RWPE2 (cell line): Measurements from ENCODE around the gene NOL4L.

ENCODE experiments used
- ATAC-seq: fragments of 200-7000 bp; cut with Tn5 transposase; 3 replicates; pipeline ENCODE4 v1.9.1; 2021; ENCODE audit warnings: low read depth
- DNase-seq: peaks from one replicate; pipeline ENCODE4 v3.0.0-alpha.2; 2020; ENCODE audit warnings: low spot score
- H3K27ac ChIP-seq: fragments of 450-650 bp; 2 replicates; pipeline ENCODE4 v1.5.1; 2017; ENCODE audit warnings: mild to moderate bottlenecking; ENCODE audit not compliant: poor library complexity, severe bottlenecking
- H3K27me3 ChIP-seq: fragments of 250-450 bp; sonication (Bioruptor Pico); 2 replicates; pipeline ENCODE4 v1.5.1; 2021; ENCODE audit warnings: mild to moderate bottlenecking, moderate library complexity; ENCODE audit not compliant: insufficient read depth, poor library complexity, severe bottlenecking
- H3K36me3 ChIP-seq: fragments of 250-450 bp; sonication (Bioruptor Pico); 2 replicates; pipeline ENCODE4 v1.5.1; 2020; ENCODE audit warnings: low read depth, mild to moderate bottlenecking, moderate library complexity
- H3K4me1 ChIP-seq: fragments of 250-450 bp; sonication (Bioruptor Pico); 2 replicates; pipeline ENCODE4 v1.5.1; 2021; ENCODE audit warnings: mild to moderate bottlenecking, moderate library complexity; ENCODE audit not compliant: insufficient read depth, poor library complexity, severe bottlenecking
- H3K4me3 ChIP-seq: fragments of 250-450 bp; sonication (Bioruptor Pico); 2 replicates; pipeline ENCODE4 v1.5.1; 2021; ENCODE audit warnings: mild to moderate bottlenecking, moderate library complexity; ENCODE audit not compliant: severe bottlenecking
- H3K9me3 ChIP-seq: fragments of 250-450 bp; sonication (Bioruptor Pico); 2 replicates; pipeline ENCODE4 v1.5.1; 2021; ENCODE audit warnings: mild to moderate bottlenecking, moderate library complexity; ENCODE audit not compliant: severe bottlenecking
- TF ChIP-seq, protein P1 (sequence below): fragments of 450-650 bp; IDR thresholded peaks from one replicate; pipeline ENCODE4 v1.5.1; 2017; ENCODE audit warnings: mild to moderate bottlenecking, moderate library complexity; ENCODE audit not compliant: poor library complexity, severe bottlenecking

NOL4L gene

DNA sequence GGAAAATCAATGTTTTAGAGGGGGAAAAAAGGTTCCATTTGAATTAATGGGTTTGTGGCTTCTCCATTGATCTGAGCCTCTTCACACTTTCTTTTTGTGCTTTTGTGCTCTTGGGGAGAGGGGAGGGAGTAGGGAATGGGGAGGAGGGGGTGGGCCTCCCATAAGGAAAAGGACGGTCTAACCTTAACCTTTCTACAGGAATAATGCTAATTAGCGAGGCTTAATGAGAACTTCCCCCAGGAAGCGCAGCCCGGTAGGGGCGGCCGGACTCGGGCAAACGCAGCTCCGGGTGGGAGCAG is 103.0 kb downstream of the NOL4L start:
- TF ChIP-seq, protein P1, sequence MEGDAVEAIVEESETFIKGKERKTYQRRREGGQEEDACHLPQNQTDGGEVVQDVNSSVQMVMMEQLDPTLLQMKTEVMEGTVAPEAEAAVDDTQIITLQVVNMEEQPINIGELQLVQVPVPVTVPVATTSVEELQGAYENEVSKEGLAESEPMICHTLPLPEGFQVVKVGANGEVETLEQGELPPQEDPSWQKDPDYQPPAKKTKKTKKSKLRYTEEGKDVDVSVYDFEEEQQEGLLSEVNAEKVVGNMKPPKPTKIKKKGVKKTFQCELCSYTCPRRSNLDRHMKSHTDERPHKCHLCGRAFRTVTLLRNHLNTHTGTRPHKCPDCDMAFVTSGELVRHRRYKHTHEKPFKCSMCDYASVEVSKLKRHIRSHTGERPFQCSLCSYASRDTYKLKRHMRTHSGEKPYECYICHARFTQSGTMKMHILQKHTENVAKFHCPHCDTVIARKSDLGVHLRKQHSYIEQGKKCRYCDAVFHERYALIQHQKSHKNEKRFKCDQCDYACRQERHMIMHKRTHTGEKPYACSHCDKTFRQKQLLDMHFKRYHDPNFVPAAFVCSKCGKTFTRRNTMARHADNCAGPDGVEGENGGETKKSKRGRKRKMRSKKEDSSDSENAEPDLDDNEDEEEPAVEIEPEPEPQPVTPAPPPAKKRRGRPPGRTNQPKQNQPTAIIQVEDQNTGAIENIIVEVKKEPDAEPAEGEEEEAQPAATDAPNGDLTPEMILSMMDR: no peak
- no peak for DNase-seq
- H3K4me1 ChIP-seq: no peaks in the 10 kb centered on the region
- H3K36me3 ChIP-seq: no peaks in the 10 kb centered on the region
- H3K4me3 ChIP-seq: peak overlapping the region; percentile 75
- no peaks in the 10 kb centered on the region for H3K9me3 ChIP-seq
- ATAC-seq: no peak
- H3K27ac ChIP-seq: peak overlapping the region; percentile 51
- no peaks in the 10 kb centered on the region for H3K27me3 ChIP-seq

GRCh38 chr20:32481311-32482142 is 103.6 kb downstream of the NOL4L start:
- Histone ChIP-seq H3K36me3 (no peaks in the 10 kb centered on the region), H3K4me1 (no peaks in the 10 kb centered on the region)
- ATAC-seq: no peak

DNA sequence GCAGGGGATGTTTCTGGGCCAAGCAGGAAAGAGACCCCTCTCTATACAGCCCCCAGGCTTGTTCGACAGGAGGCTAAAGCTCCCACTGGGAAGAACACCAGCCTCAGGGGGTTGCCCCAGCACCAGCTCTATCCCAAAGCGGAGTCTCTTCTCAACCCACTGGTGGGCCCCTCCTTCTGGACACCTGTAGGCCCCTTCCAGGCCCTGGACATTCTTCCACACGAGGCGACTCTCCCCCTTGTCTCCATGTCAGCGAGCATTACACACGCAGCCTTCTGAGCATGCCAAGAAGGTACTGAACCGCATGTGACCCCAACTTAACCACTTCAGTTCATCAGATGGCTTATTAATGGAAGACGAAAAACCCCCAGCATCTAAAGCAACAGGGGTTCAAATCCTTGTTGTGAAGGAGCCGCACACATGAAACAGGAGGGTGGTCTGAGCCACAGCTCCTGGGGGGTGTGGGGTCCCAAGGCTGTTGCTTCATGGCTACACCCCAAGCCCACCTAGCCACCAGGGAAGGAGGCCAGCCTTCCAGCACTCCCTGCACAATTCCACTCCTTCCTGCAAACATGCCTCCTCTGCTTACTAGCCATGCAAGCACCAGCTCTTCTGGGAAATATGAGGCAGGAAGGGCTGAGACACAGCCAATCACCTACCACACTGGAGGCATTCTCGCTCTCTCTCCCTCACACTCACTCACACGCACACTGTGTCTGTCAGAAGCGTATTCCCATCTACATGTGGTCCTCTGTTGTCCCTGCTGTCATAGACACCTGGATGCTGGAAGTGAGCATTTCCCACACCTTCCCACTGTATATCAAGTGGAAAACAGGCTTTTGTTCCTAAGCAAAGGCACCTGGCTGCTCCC is 104.5 kb downstream of the NOL4L start:
- TF ChIP-seq, protein P1: no peak
- ATAC-seq: no peak
- Histone ChIP-seq H3K4me3 (no peak overlapping the region), H3K36me3 (no peaks in the 10 kb centered on the region), H3K27ac (no peak overlapping the region), H3K4me1 (peaks cover 6% of the 10 kb centered on the region), H3K27me3 (no peaks in the 10 kb centered on the region), H3K9me3 (no peaks in the 10 kb centered on the region)
- peak; percentile 78 for DNase-seq

More at GRCh38 chr20:32481311-32482142, 103.6 kb downstream of the NOL4L start:
- TF ChIP-seq, protein P1: no peak
- Histone ChIP-seq H3K9me3 (no peaks in the 10 kb centered on the region), H3K27ac (peak overlapping the region; percentile 51), H3K4me3 (no peak overlapping the region), H3K27me3 (no peaks in the 10 kb centered on the region)
- DNase-seq: peak; percentile 66

GRCh38 chr20:32479697-32480171 is 105.4 kb downstream of the NOL4L start:
- Histone ChIP-seq H3K27ac (no peak overlapping the region), H3K27me3 (no peaks in the 10 kb centered on the region), H3K36me3 (no peaks in the 10 kb centered on the region), H3K9me3 (no peaks in the 10 kb centered on the region), H3K4me1 (peaks cover 13% of the 10 kb centered on the region), H3K4me3 (no peak overlapping the region)
- DNase-seq (peak; percentile 59), ATAC-seq (no peak)
- TF ChIP-seq, protein P1: no peak
